Activated T-helper 1 cell treated with anti-CD3 and anti-CD28 coated beads, Interleukin-12 subunit alpha, Interleukin-12 subunit beta, Interleukin-2, Interleukin-4 antibody, amounts not matched to agents 30 ng/mL and 10 ng/mL and 1 ng/mL, durations not matched to agents 14 hours and 24 hours and 36 hours (primary cell): Measurements from ENCODE around the gene HEMK1. TPM values are rescaled to one million over a fixed set of nuclear protein-coding genes. Genes with fewer than 3 reads are reported as not detected.
A peak's percentile ranks its signal among the peaks of the same experiment; 100 is the strongest.

ENCODE experiments used
- DNase-seq: peaks from one replicate; pipeline ENCODE4 v3.0.0; 2021; ENCODE audit warnings: low spot score
- H3K27ac Mint-ChIP-seq: one replicate; pipeline ENCODE4 v1.8.0; 2021; ENCODE audit warnings: mild to moderate bottlenecking, mixed read lengths
- H3K27me3 Mint-ChIP-seq: one replicate; pipeline ENCODE4 v1.8.0; 2022; ENCODE audit warnings: mild to moderate bottlenecking, moderate library complexity, mixed read lengths; ENCODE audit not compliant: insufficient read depth
- H3K36me3 Mint-ChIP-seq: one replicate; pipeline ENCODE4 v1.8.0; 2021; ENCODE audit warnings: low read depth, mixed read lengths
- H3K4me1 Mint-ChIP-seq: one replicate; pipeline ENCODE4 v1.8.0; 2021; ENCODE audit warnings: low read depth, mixed read lengths
- H3K4me3 Mint-ChIP-seq: one replicate; pipeline ENCODE4 v1.8.0; 2021; ENCODE audit warnings: mild to moderate bottlenecking, moderate library complexity, mixed read lengths
- H3K9me3 Mint-ChIP-seq: one replicate; pipeline ENCODE4 v1.8.0; 2021; ENCODE audit warnings: mixed read lengths
- intact Hi-C: fragments of 100-400 bp; cut with micrococcal nuclease; formaldehyde crosslinking; loops from one replicate; pipeline ENCODE4 v1.15.1; 2024
- total RNA-seq: library from RNA; stranded (reverse); gene quantifications from 2 replicates; pipeline ENCODE4 v1.2.3, GENCODE V29; 2022

HEMK1 gene
- total RNA-seq, 1 donor from 2014 or later: 58.0 TPM

GRCh38 chr3:50620420-50620819 is 51.1 kb downstream of the HEMK1 start:
- peaks cover 1% of the 10 kb centered on the region for H3K27me3 Mint-ChIP-seq
- intact Hi-C loops: no loop called here
- peak overlapping the region; percentile 89 for H3K27ac Mint-ChIP-seq
- no peaks in the 10 kb centered on the region for H3K9me3 Mint-ChIP-seq
- no peak for DNase-seq
- peaks cover 42% of the 10 kb centered on the region for H3K36me3 Mint-ChIP-seq
- H3K4me1 Mint-ChIP-seq: peaks cover 75% of the 10 kb centered on the region
- peak overlapping the region; percentile 93 for H3K4me3 Mint-ChIP-seq

GRCh38 chr3:50620820-50621219 is 51.5 kb downstream of the HEMK1 start:
- no peak for DNase-seq
- Mint-ChIP-seq H3K27ac (peak overlapping the region; percentile 89), H3K27me3 (peaks cover 1% of the 10 kb centered on the region), H3K4me1 (peaks cover 74% of the 10 kb centered on the region), H3K36me3 (peaks cover 42% of the 10 kb centered on the region), H3K4me3 (peak overlapping the region; percentile 93), H3K9me3 (no peaks in the 10 kb centered on the region)
- intact Hi-C loops: no loop called here

- Mint-ChIP-seq H3K36me3 (peaks cover 55% of the 10 kb centered on the region), H3K4me1 (peaks cover 82% of the 10 kb centered on the region), H3K4me3 (peak overlapping the region; percentile 55), H3K9me3 (no peaks in the 10 kb centered on the region), H3K27me3 (peaks cover 1% of the 10 kb centered on the region), H3K27ac (peak overlapping the region; percentile 81)
- intact Hi-C loops: no loop called here
- DNase-seq: no peak
Observed at GRCh38 chr3:50622881-50623280, 53.6 kb downstream of the HEMK1 start.

GRCh38 chr3:50623840-50624474 is 54.6 kb downstream of the HEMK1 start:
- intact Hi-C loops: loop anchor here (1.0 kb wide), 3 partner anchors 8 to 28 kb away; no protein-coding TSS in a partner anchor
- Mint-ChIP-seq H3K9me3 (no peaks in the 10 kb centered on the region), H3K36me3 (peaks cover 55% of the 10 kb centered on the region), H3K4me1 (peaks cover 90% of the 10 kb centered on the region), H3K4me3 (peak overlapping the region; percentile 65), H3K27ac (peak overlapping the region; percentile 93), H3K27me3 (peaks cover 1% of the 10 kb centered on the region)
- DNase-seq: no peak

GRCh38 chr3:50624634-50625033 is 55.3 kb downstream of the HEMK1 start:
- Mint-ChIP-seq H3K4me1 (peaks cover 90% of the 10 kb centered on the region), H3K27ac (peak overlapping the region; percentile 93), H3K27me3 (peaks cover 1% of the 10 kb centered on the region), H3K36me3 (peaks cover 48% of the 10 kb centered on the region), H3K4me3 (peak overlapping the region; percentile 65), H3K9me3 (no peaks in the 10 kb centered on the region)
- no peak for DNase-seq
- intact Hi-C loops: loop anchor here (1.0 kb wide), 3 partner anchors 8 to 28 kb away; no protein-coding TSS in a partner anchor

- intact Hi-C loops: no loop called here
- no peak for DNase-seq
- H3K4me3 Mint-ChIP-seq: peak overlapping the region; percentile 65
Observed at GRCh38 chr3:50625231-50626182, 56.2 kb downstream of the HEMK1 start.

GRCh38 chr3:50626401-50626800 is 57.1 kb downstream of the HEMK1 start:
- intact Hi-C loops: no loop called here
- no peaks in the 10 kb centered on the region for H3K9me3 Mint-ChIP-seq
- H3K4me3 Mint-ChIP-seq: no peak overlapping the region
- no peak for DNase-seq
- peaks cover 92% of the 10 kb centered on the region for H3K4me1 Mint-ChIP-seq
- peak overlapping the region; percentile 29 for H3K27ac Mint-ChIP-seq
- peaks cover 45% of the 10 kb centered on the region for H3K36me3 Mint-ChIP-seq
- peaks cover 1% of the 10 kb centered on the region for H3K27me3 Mint-ChIP-seq

More at GRCh38 chr3:50625231-50626182, 56.2 kb downstream of the HEMK1 start:
- Mint-ChIP-seq H3K36me3 (peaks cover 42% of the 10 kb centered on the region), H3K27me3 (peaks cover 1% of the 10 kb centered on the region), H3K9me3 (no peaks in the 10 kb centered on the region), H3K27ac (peak overlapping the region; percentile 12), H3K4me1 (peaks cover 90% of the 10 kb centered on the region)

GRCh38 chr3:50627407-50628051 is 58.2 kb downstream of the HEMK1 start:
- Mint-ChIP-seq H3K9me3 (no peaks in the 10 kb centered on the region), H3K36me3 (peaks cover 46% of the 10 kb centered on the region), H3K4me1 (peaks cover 96% of the 10 kb centered on the region), H3K27ac (peak overlapping the region; percentile 72), H3K27me3 (peaks cover 1% of the 10 kb centered on the region), H3K4me3 (peak overlapping the region; percentile 37)
- no peak for DNase-seq
- intact Hi-C loops: no loop called here

- intact Hi-C loops: no loop called here
- H3K4me1 Mint-ChIP-seq: peaks cover 96% of the 10 kb centered on the region
- no peak for DNase-seq
- peak overlapping the region; percentile 73 for H3K27ac Mint-ChIP-seq
- H3K4me3 Mint-ChIP-seq: peak overlapping the region; percentile 9
- H3K27me3 Mint-ChIP-seq: peaks cover 1% of the 10 kb centered on the region
- H3K36me3 Mint-ChIP-seq: peaks cover 40% of the 10 kb centered on the region
- no peaks in the 10 kb centered on the region for H3K9me3 Mint-ChIP-seq
Observed at GRCh38 chr3:50628601-50629000, 59.3 kb downstream of the HEMK1 start.

GRCh38 chr3:50630394-50630793 is 61.1 kb downstream of the HEMK1 start:
- no peaks in the 10 kb centered on the region for H3K27me3 Mint-ChIP-seq
- no peak overlapping the region for H3K4me3 Mint-ChIP-seq
- H3K4me1 Mint-ChIP-seq: peaks cover 90% of the 10 kb centered on the region
- intact Hi-C loops: no loop called here
- peaks cover 34% of the 10 kb centered on the region for H3K36me3 Mint-ChIP-seq
- DNase-seq: no peak
- no peaks in the 10 kb centered on the region for H3K9me3 Mint-ChIP-seq
- H3K27ac Mint-ChIP-seq: peak overlapping the region; percentile 87

GRCh38 chr3:50630877-50631276 is 61.6 kb downstream of the HEMK1 start:
- intact Hi-C loops: no loop called here
- Mint-ChIP-seq H3K9me3 (no peaks in the 10 kb centered on the region), H3K4me1 (peaks cover 90% of the 10 kb centered on the region), H3K27ac (peak overlapping the region; percentile 87), H3K4me3 (no peak overlapping the region), H3K27me3 (no peaks in the 10 kb centered on the region), H3K36me3 (peaks cover 34% of the 10 kb centered on the region)
- no peak for DNase-seq

- Mint-ChIP-seq H3K36me3 (peaks cover 34% of the 10 kb centered on the region), H3K4me1 (peaks cover 93% of the 10 kb centered on the region), H3K4me3 (peak overlapping the region; percentile 38), H3K27ac (peak overlapping the region; percentile 87), H3K27me3 (no peaks in the 10 kb centered on the region), H3K9me3 (no peaks in the 10 kb centered on the region)
- intact Hi-C loops: loop anchor here (1.0 to 2.0 kb wide), 3 partner anchors 8 to 22 kb away; partner anchors contain the start of gene MAPKAPK3
- DNase-seq: no peak
Observed at GRCh38 chr3:50632450-50632849, 63.1 kb downstream of the HEMK1 start.
